ENCODE results near the gene TBCEL.

TBCEL gene

GRCh38 chr11:121095561-121095960, 71.7 kb downstream of the TBCEL start:
- H3K4me3 ChIP-seq (ENCODE audit: low read depth, low read length) = no peak overlapping the region
- TF ChIP-seq MYC (IDR thresholded peaks at IDR 0.05; ENCODE audit: low read depth, low read length) = no peak
- no peak for DNase-seq (ENCODE audit: low read depth)

- H3K4me3 ChIP-seq (ENCODE audit: low read depth, low read length) = no peak overlapping the region
- no peak for DNase-seq (ENCODE audit: low read depth)
- TF ChIP-seq POLR2A (IDR thresholded peaks at IDR 0.05; ENCODE audit: extremely low read depth, insufficient read length) (no peak), MAX (IDR thresholded peaks at IDR 0.05; ENCODE audit: low read depth, low read length) (no peak), MYC (IDR thresholded peaks at IDR 0.05; ENCODE audit: low read depth, low read length) (no peak)
Measured at GRCh38 chr11:121099364-121099763, 75.5 kb downstream of the TBCEL start.

- TF ChIP-seq CTCF (IDR thresholded peaks at IDR 0.05; ENCODE audit: low read depth, low read length) (no peak), POLR2A (IDR thresholded peaks at IDR 0.05; ENCODE audit: extremely low read depth, insufficient read length) (no peak), MAX (IDR thresholded peaks at IDR 0.05; ENCODE audit: low read depth, low read length) (no peak)
- H3K4me3 ChIP-seq (ENCODE audit: low read depth, low read length) = no peak overlapping the region
- no peak for DNase-seq (ENCODE audit: low read depth)
Measured at GRCh38 chr11:121099885-121100284, 76.0 kb downstream of the TBCEL start.

GRCh38 chr11:121100943-121101342, 77.0 kb downstream of the TBCEL start, which contains the start of gene TECTA:
Gene TECTA, plus strand, starts transcription at chr11:121101243. Its CDS starts 1,423 bp downstream, at chr11:121102666.
- DNase-seq (ENCODE audit: low read depth) = no peak
- H3K4me3 ChIP-seq (ENCODE audit: low read depth, low read length) = no peak within 1 kb of the TSS
- TF ChIP-seq POLR2A (IDR thresholded peaks at IDR 0.05; ENCODE audit: extremely low read depth, insufficient read length) = no peak
- no peak for TF ChIP-seq MYC (IDR thresholded peaks at IDR 0.05; ENCODE audit: low read depth, low read length)
- no peak for TF ChIP-seq CTCF (IDR thresholded peaks at IDR 0.05; ENCODE audit: low read depth, low read length)
- no peak for TF ChIP-seq MAX (IDR thresholded peaks at IDR 0.05; ENCODE audit: low read depth, low read length)

- TF ChIP-seq POLR2A (IDR thresholded peaks at IDR 0.05; ENCODE audit: extremely low read depth, insufficient read length) (no peak), CTCF (IDR thresholded peaks at IDR 0.05; ENCODE audit: low read depth, low read length) (peak; percentile 41)
- DNase-seq (ENCODE audit: low read depth) = no peak
- no peak overlapping the region for H3K4me3 ChIP-seq (ENCODE audit: low read depth, low read length)
Measured at GRCh38 chr11:121104312-121104762, 80.4 kb downstream of the TBCEL start.

- no peak overlapping the region for H3K4me3 ChIP-seq (ENCODE audit: low read depth, low read length)
- TF ChIP-seq MAX (IDR thresholded peaks at IDR 0.05; ENCODE audit: low read depth, low read length) (no peak), POLR2A (IDR thresholded peaks at IDR 0.05; ENCODE audit: extremely low read depth, insufficient read length) (no peak)
- DNase-seq (ENCODE audit: low read depth) = no peak
Measured at GRCh38 chr11:121105063-121105480, 81.2 kb downstream of the TBCEL start.

GRCh38 chr11:121105481-121106195, 81.7 kb downstream of the TBCEL start:
- TF ChIP-seq MYC (IDR thresholded peaks at IDR 0.05; ENCODE audit: low read depth, low read length) (no peak), POLR2A (IDR thresholded peaks at IDR 0.05; ENCODE audit: extremely low read depth, insufficient read length) (no peak), MAX (IDR thresholded peaks at IDR 0.05; ENCODE audit: low read depth, low read length) (no peak), CTCF (IDR thresholded peaks at IDR 0.05; ENCODE audit: low read depth, low read length) (no peak)
- peak; percentile 17 for DNase-seq (ENCODE audit: low read depth)
- no peak overlapping the region for H3K4me3 ChIP-seq (ENCODE audit: low read depth, low read length)
